Keratinocyte (primary cell): ENCODE data around the gene USP9X.

Source experiments
- EZH2 ChIP-seq: IDR thresholded peaks from one replicate; pipeline ENCODE4 v1.6.1; 2012; ENCODE audit warnings: inconsistent platforms, mild to moderate bottlenecking, low read length, moderate library complexity
- TF ChIP-seq, protein P1 (sequence below), 3 experiments: IDR thresholded peaks in 1 of 3; conservative IDR thresholded peaks in 1 of 3; optimal IDR thresholded peaks in 1 of 3; 2 replicates in 2 of 3; 3 replicates in 1 of 3; pipeline versions ENCODE3 to v1.5.1; 2011; ENCODE audit warnings: low read length in 3 of 3, mild to moderate bottlenecking in 3 of 3, moderate library complexity in 2 of 3, control low read depth in 1 of 3, inconsistent platforms in 1 of 3; ENCODE audit not compliant: insufficient read depth in 2 of 3; ENCODE audit errors: extremely low read depth in 1 of 3

DNA sequence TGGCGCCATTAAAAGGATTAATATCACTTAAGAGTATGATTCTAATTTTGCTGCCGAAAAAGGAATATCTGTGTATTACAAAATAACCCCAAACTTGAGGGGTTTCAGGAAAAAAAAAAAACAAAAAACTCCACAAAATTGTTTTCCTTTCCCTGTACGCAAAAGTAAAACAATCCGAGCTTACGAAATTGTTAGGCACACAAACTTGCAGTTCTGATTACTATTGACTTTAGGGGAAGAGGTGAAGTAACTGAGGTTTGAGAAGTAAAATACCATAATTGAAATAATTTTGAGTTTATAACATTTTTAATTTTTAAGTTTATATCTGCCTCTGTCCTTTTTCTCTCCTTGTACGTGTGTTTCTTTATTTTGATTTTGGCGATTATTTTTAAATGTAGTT is 64.8 kb downstream of the USP9X start:
- TF ChIP-seq, protein P1, sequence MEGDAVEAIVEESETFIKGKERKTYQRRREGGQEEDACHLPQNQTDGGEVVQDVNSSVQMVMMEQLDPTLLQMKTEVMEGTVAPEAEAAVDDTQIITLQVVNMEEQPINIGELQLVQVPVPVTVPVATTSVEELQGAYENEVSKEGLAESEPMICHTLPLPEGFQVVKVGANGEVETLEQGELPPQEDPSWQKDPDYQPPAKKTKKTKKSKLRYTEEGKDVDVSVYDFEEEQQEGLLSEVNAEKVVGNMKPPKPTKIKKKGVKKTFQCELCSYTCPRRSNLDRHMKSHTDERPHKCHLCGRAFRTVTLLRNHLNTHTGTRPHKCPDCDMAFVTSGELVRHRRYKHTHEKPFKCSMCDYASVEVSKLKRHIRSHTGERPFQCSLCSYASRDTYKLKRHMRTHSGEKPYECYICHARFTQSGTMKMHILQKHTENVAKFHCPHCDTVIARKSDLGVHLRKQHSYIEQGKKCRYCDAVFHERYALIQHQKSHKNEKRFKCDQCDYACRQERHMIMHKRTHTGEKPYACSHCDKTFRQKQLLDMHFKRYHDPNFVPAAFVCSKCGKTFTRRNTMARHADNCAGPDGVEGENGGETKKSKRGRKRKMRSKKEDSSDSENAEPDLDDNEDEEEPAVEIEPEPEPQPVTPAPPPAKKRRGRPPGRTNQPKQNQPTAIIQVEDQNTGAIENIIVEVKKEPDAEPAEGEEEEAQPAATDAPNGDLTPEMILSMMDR (optimal IDR thresholded peaks at IDR 0.05 in 1 of 3, IDR thresholded peaks at IDR 0.05 in 1 of 3, conservative IDR thresholded peaks at IDR 0.05 in 1 of 3; ENCODE audit: extremely low read depth in 1 of 3, insufficient read depth in 2 of 3, low read length in 3 of 3): no peak
- no peak for TF ChIP-seq EZH2
